Gastrocnemius medialis (tissue), 4 donors: ENCODE measurements around the gene PDCD7. TPM values are rescaled to one million over a fixed set of nuclear protein-coding genes. Genes with fewer than 3 reads are reported as not detected.
"Not testable (repeated sequence)": the region's sequence is repeated elsewhere in the genome, so short reads cannot be mapped to it uniquely, and the experiment has no call there.

ENCODE experiments used
- ATAC-seq, 2 donors: fragments of 150-250 bp; one replicate each; pipeline ENCODE4 v1.9.1; 2016
- DNase-seq, 2 donors: peaks; one replicate each; pipeline ENCODE4 v3.0.0-alpha.2; 2019
- H3K27ac ChIP-seq, 4 donors: fragments of 200-600 bp; sonication (generic); 1 replicate in 1 of 4; 2 replicates in 3 of 4; pipeline ENCODE4 v1.5.1; 2016 to 2018; ENCODE audit warnings: mild to moderate bottlenecking in 2 of 4, moderate library complexity in 1 of 4
- H3K27me3 ChIP-seq, 3 donors: fragments of 200-600 bp; sonication (generic) in 2 of 3; 1 replicate in 1 of 3; 2 replicates in 2 of 3; pipeline versions ENCODE4 v1.5.1 to v1.6.0; 2016 to 2019; ENCODE audit warnings: mild to moderate bottlenecking in 1 of 3, moderate library complexity in 1 of 3
- H3K36me3 ChIP-seq, 2 donors: fragments of 200-600 bp; sonication (generic) in 1 of 2; one replicate each; pipeline ENCODE4 v1.5.1; 2017 to 2018
- H3K4me1 ChIP-seq, 2 donors: fragments of 200-600 bp; sonication (generic) in 1 of 2; one replicate each; pipeline ENCODE4 v1.5.1; 2016 to 2017; ENCODE audit warnings: mild to moderate bottlenecking in 2 of 2
- H3K4me3 ChIP-seq, 4 donors: fragments of 200-600 bp; sonication (generic) in 3 of 4; 1 replicate in 1 of 4; 2 replicates in 3 of 4; pipeline ENCODE4 v1.5.1; 2016 to 2019; ENCODE audit warnings: mild to moderate bottlenecking in 2 of 4
- H3K9me3 ChIP-seq, 3 donors: fragments of 200-600 bp; sonication (generic) in 2 of 3; 1 replicate in 1 of 3; 2 replicates in 2 of 3; pipeline ENCODE4 v1.5.1; 2016 to 2019
- CTCF ChIP-seq, 5 experiments: fragments of 450-650 bp in 3 of 5; fragments of 200-600 bp in 2 of 5; sonication (generic) in 2 of 5; IDR thresholded peaks in 4 of 5; conservative IDR thresholded peaks in 1 of 5; 1 replicate in 4 of 5; 2 replicates in 1 of 5; pipeline ENCODE4 v1.5.1; 2016 to 2019; ENCODE audit warnings: antibody characterized with exemption in 5 of 5, mild to moderate bottlenecking in 3 of 5, moderate library complexity in 3 of 5
- POLR2A ChIP-seq, 2 donors: fragments of 450-650 bp; IDR thresholded peaks; one replicate each; pipeline ENCODE4 v1.6.1; 2017; ENCODE audit warnings: antibody characterized with exemption in 2 of 2, mild to moderate bottlenecking in 2 of 2, moderate library complexity in 2 of 2
- in situ Hi-C, 4 donors: fragments of 200-750 bp; cut with MboI; loops; one replicate each; pipeline versions ENCODE4 v1.15.0 to v1.8.0; 2017; ENCODE audit warnings: low sequenced_read_pairs in 4 of 4
- intact Hi-C: fragments of 100-400 bp; cut with DNase I; formaldehyde crosslinking; loops from one replicate; pipeline ENCODE4 v1.15.1; 2023; ENCODE audit warnings: low total_unique reads
- total RNA-seq, 4 donors: library from RNA; depleted of rRNA; stranded (reverse); fragments of >200 nt; gene quantifications; one replicate each; pipeline versions ENCODE4 v1.1.0 to v1.2.3, GENCODE V29; 2016

The PDCD7 gene
- 10 to 100 TPM; 10.4 to 15.7 (median 12.4) TPM for total RNA-seq

GRCh38 chr15:65133548-65134200 is at the start of gene PDCD7:
Gene PDCD7 (minus strand): TSS chr15:65133808. CDS start chr15:65133781, 27 bp downstream.
- in situ Hi-C loops (no loop called here), intact Hi-C loops (loop anchor here (2.0 to 10.0 kb wide), 3 partner anchors 51 to 481 kb away; partner anchors contain the start of genes CLPX, INTS14 and PARP16)
- Histone ChIP-seq H3K9me3 (no peaks in the 10 kb centered on the region), H3K4me1 (peaks cover 18 to 30% of the 10 kb centered on the region in 2 donors), H3K4me3 (peak within 1 kb of the TSS; percentile 69 to 93 (median 78)), H3K27ac (peak within 1 kb of the TSS; percentile 71 to 89 (median 88)), H3K36me3 (peaks cover 0 to 10% of the 10 kb centered on the region in 2 donors), H3K27me3 (no peaks in the 10 kb centered on the region)
- peak; percentile 75 to 81 for DNase-seq
- ATAC-seq, result peak; percentile 97 to 99
- peak; percentile 69 to 72 for TF ChIP-seq POLR2A (IDR thresholded peaks at IDR 0.05)
- TF ChIP-seq CTCF (IDR thresholded peaks at IDR 0.05 in 4 of 5, conservative IDR thresholded peaks at IDR 0.05 in 1 of 5), result no peak

GRCh38 chr15:65182538-65182937 is 48.9 kb upstream of the PDCD7 start:
- peaks cover 22 to 40% of the 10 kb centered on the region in 2 donors for H3K4me1 ChIP-seq
- ATAC-seq (no peak), DNase-seq (no peak)
- TF ChIP-seq CTCF (IDR thresholded peaks at IDR 0.05 in 4 of 5, conservative IDR thresholded peaks at IDR 0.05 in 1 of 5) (no peak), POLR2A (IDR thresholded peaks at IDR 0.05) (no peak)
- no peaks in the 10 kb centered on the region for H3K27me3 ChIP-seq
- no peaks in the 10 kb centered on the region for H3K9me3 ChIP-seq
- peak overlapping the region; percentile 97 to 99 (median 98) for H3K27ac ChIP-seq
- in situ Hi-C loops, result no loop called here
- intact Hi-C loops, result loop anchor here (10.0 kb wide), 1 partner anchor 1312 kb away; the partner anchor contains the start of gene SNAPC5
- peaks cover 0 to 24% of the 10 kb centered on the region in 2 donors for H3K36me3 ChIP-seq
- H3K4me3 ChIP-seq, result peak overlapping the region in 3 of 4 donors; percentile 3 to 99 (median 97)

GRCh38 chr15:65181582-65182353 is 48.2 kb upstream of the PDCD7 start:
- intact Hi-C loops, result loop anchor here (10.0 kb wide), 1 partner anchor 1313 kb away; the partner anchor contains the start of gene SNAPC5

GRCh38 chr15:65180167-65180566 is 46.6 kb upstream of the PDCD7 start:
- no peak for TF ChIP-seq CTCF (IDR thresholded peaks at IDR 0.05 in 4 of 5, conservative IDR thresholded peaks at IDR 0.05 in 1 of 5)
- TF ChIP-seq POLR2A (IDR thresholded peaks at IDR 0.05), result no peak
- no peaks in the 10 kb centered on the region for H3K9me3 ChIP-seq
- in situ Hi-C loops (no loop called here), intact Hi-C loops (loop anchor here (10.0 kb wide), 1 partner anchor 1315 kb away; the partner anchor contains the start of gene SNAPC5)
- peaks cover 22 to 35% of the 10 kb centered on the region in 2 donors for H3K4me1 ChIP-seq
- ATAC-seq, result no peak
- H3K27me3 ChIP-seq, result no peaks in the 10 kb centered on the region
- peaks cover 0 to 48% of the 10 kb centered on the region in 2 donors for H3K36me3 ChIP-seq
- DNase-seq, result no peak
- H3K27ac ChIP-seq, result no peak overlapping the region
- no peak overlapping the region for H3K4me3 ChIP-seq

More at GRCh38 chr15:65181582-65182353, 48.2 kb upstream of the PDCD7 start:
- ATAC-seq, H3K9me3 ChIP-seq, in situ Hi-C loops, H3K4me3 ChIP-seq, DNase-seq, H3K27me3 ChIP-seq: not testable (repeated sequence)
- H3K36me3 ChIP-seq, result peaks cover 0 to 32% of the 10 kb centered on the region in 2 donors
- peaks cover 22 to 40% of the 10 kb centered on the region in 2 donors for H3K4me1 ChIP-seq
- peak overlapping the region in 2 of 4 donors; percentile 21 to 98 for H3K27ac ChIP-seq

- no peaks in the 10 kb centered on the region for H3K27me3 ChIP-seq
- peaks cover 15 to 25% of the 10 kb centered on the region in 2 donors for H3K4me1 ChIP-seq
- no peak overlapping the region for H3K27ac ChIP-seq
- ATAC-seq (no peak), DNase-seq (no peak)
- in situ Hi-C loops, result no loop called here
- no peaks in the 10 kb centered on the region for H3K9me3 ChIP-seq
- H3K4me3 ChIP-seq, result no peak overlapping the region
- intact Hi-C loops, result no loop called here
- TF ChIP-seq POLR2A (IDR thresholded peaks at IDR 0.05), result no peak
- TF ChIP-seq CTCF (IDR thresholded peaks at IDR 0.05 in 4 of 5, conservative IDR thresholded peaks at IDR 0.05 in 1 of 5), result no peak
- peaks cover 0 to 55% of the 10 kb centered on the region in 2 donors for H3K36me3 ChIP-seq
These were observed 44.3 kb upstream of the PDCD7 start for GRCh38 chr15:65177901-65178300.
